HepG2 (cell line): Measurements from ENCODE around the gene TTC28. TPM values are rescaled to one million over a fixed set of nuclear protein-coding genes. Genes with fewer than 3 reads are reported as not detected.

Experiments
- ATAC-seq: fragments of 200-7000 bp; cut with Tn5 transposase; 3 replicates; pipeline ENCODE4 v1.9.1; 2020; ENCODE audit warnings: mild to moderate bottlenecking, moderate library complexity
- BruUV-seq: library from RNA; stranded (reverse); fragments of 400-500 nt; replicated peaks from 2 replicates; lab custom pipeline; 2021; lab: Mats Ljungman, UMichigan
- CTCF ChIA-PET: fragments of 300-600 bp; formaldehyde crosslinking; extraction: SDS; loops from one replicate; lab custom pipeline; 2021; ENCODE audit warnings: low total read pairs, inconsistent platforms, low intra/inter-chr PET ratio; lab: Yijun Ruan, JAX
- POLR2A ChIA-PET: fragments of 350-600 bp; sonication (Branson Sonifier 250); formaldehyde crosslinking; loops from one replicate; lab custom pipeline; 2020; ENCODE audit warnings: antibody characterized with exemption, inconsistent platforms; lab: Yijun Ruan, JAX
- DNase-seq: peaks from one replicate; pipeline ENCODE4 v3.0.0-alpha.2; 2015; ENCODE audit warnings: low spot score
- FAIRE-seq: peaks from 3 replicates; lab custom pipeline; 2011; peaks lifted over from hg19 to GRCh38; lab: Jason Lieb, UNC
- H2AFZ ChIP-seq: one replicate; pipeline ENCODE4 v1.6.1; 2011; ENCODE audit warnings: low read length, inconsistent platforms
- H3K27ac ChIP-seq: fragments of 300-600 bp; 3 replicates; pipeline ENCODE4 v1.8.0; 2011; ENCODE audit warnings: mixed run types, mild to moderate bottlenecking, mixed read lengths, low read length, inconsistent platforms; ENCODE audit not compliant: insufficient read depth; ENCODE audit errors: extremely low read length
- H3K27me3 ChIP-seq, 2 experiments: fragments of 200-600 bp in 1 of 2; 2 replicates in 1 of 2; 3 replicates in 1 of 2; pipeline versions ENCODE4 v1.6.0 to v1.8.0; 2011; ENCODE audit warnings: low read length in 2 of 2, mild to moderate bottlenecking in 2 of 2, moderate library complexity in 2 of 2, inconsistent platforms in 1 of 2; ENCODE audit not compliant: insufficient read depth in 2 of 2, control insufficient read depth in 1 of 2
- H3K36me3 ChIP-seq, 2 experiments: fragments of 200-600 bp in 1 of 2; replicated peaks in 1 of 2; 2 replicates in 1 of 2; 3 replicates in 1 of 2; pipeline versions ENCODE4 v1.5.1 to v1.8.0; 2011; ENCODE audit warnings: low read length in 2 of 2, inconsistent platforms in 1 of 2; ENCODE audit not compliant: insufficient read depth in 2 of 2, control insufficient read depth in 1 of 2
- H3K4me1 ChIP-seq: 2 replicates; pipeline ENCODE4 v1.5.1; 2012; ENCODE audit warnings: low read length, inconsistent platforms; ENCODE audit not compliant: insufficient read depth
- H3K4me2 ChIP-seq: 2 replicates; pipeline ENCODE4 v1.6.0; 2011; ENCODE audit warnings: low read depth, low read length, inconsistent platforms
- H3K4me3 ChIP-seq, 3 experiments: fragments of 200-600 bp in 1 of 3; sonication (generic), shearing (Covaris generic) in 1 of 3; replicated peaks in 1 of 3; 2 replicates each; pipeline ENCODE4 v1.5.1; 2011 to 2016; ENCODE audit warnings: low read length in 3 of 3, inconsistent platforms in 2 of 3, low read depth in 2 of 3, mild to moderate bottlenecking in 2 of 3, control low read depth in 1 of 3, mixed read lengths in 1 of 3; ENCODE audit not compliant: insufficient read depth in 1 of 3
- H3K79me2 ChIP-seq: one replicate; pipeline ENCODE4 v1.6.1; 2011; ENCODE audit warnings: low read length, inconsistent platforms; ENCODE audit not compliant: insufficient read depth
- H3K9ac ChIP-seq: 2 replicates; pipeline ENCODE4 v1.6.0; 2011; ENCODE audit warnings: mild to moderate bottlenecking, low read depth, low read length, inconsistent platforms; ENCODE audit not compliant: insufficient read depth
- H3K9me3 ChIP-seq: 2 replicates; pipeline ENCODE4 v1.5.1; 2012; ENCODE audit warnings: mild to moderate bottlenecking, low read length
- H4K20me1 ChIP-seq: 2 replicates; pipeline ENCODE4 v1.6.0; 2011; ENCODE audit warnings: inconsistent platforms, mild to moderate bottlenecking, low read length, moderate library complexity; ENCODE audit not compliant: insufficient read depth
- FOXM1 ChIP-seq: sonication (generic); formaldehyde crosslinking; IDR thresholded peaks from 2 replicates; pipeline ENCODE4 v1.5.0; 2020; ENCODE audit warnings: missing genetic modification reagents
- FOXP4 ChIP-seq: sonication (generic); formaldehyde crosslinking; IDR thresholded peaks from 2 replicates; pipeline ENCODE4 v1.4.0; 2020; ENCODE audit warnings: missing genetic modification reagents
- NFIC ChIP-seq: IDR thresholded peaks from 2 replicates; pipeline ENCODE4 v1.6.1; 2012; ENCODE audit warnings: mild to moderate bottlenecking, low read length, inconsistent platforms
- SAP130 ChIP-seq: IDR thresholded peaks from 2 replicates; pipeline ENCODE4 v1.6.1; 2016; ENCODE audit warnings: low read depth
- SNAI1 ChIP-seq: sonication (generic); formaldehyde crosslinking; IDR thresholded peaks from 2 replicates; pipeline ENCODE4 v1.5.0; 2020; ENCODE audit warnings: mild to moderate bottlenecking, missing genetic modification reagents, borderline replicate concordance
- TEAD2 ChIP-seq: sonication (generic); formaldehyde crosslinking; IDR thresholded peaks from 2 replicates; pipeline ENCODE4 v1.9.0; 2021; ENCODE audit warnings: missing genetic modification reagents
- ZBTB39 ChIP-seq: sonication (generic); formaldehyde crosslinking; IDR thresholded peaks from 2 replicates; pipeline ENCODE4 v1.5.0; 2020; ENCODE audit warnings: missing genetic modification reagents
- ZNF225 ChIP-seq: sonication (generic); formaldehyde crosslinking; IDR thresholded peaks from 2 replicates; pipeline ENCODE4 v1.4.0; 2020; ENCODE audit warnings: mild to moderate bottlenecking, missing genetic modification reagents
- ZNF503 ChIP-seq: sonication (generic); formaldehyde crosslinking; IDR thresholded peaks from 2 replicates; pipeline ENCODE4 v1.4.0; 2020; ENCODE audit warnings: missing genetic modification reagents
- ZNF512 ChIP-seq: sonication (generic); formaldehyde crosslinking; IDR thresholded peaks from 2 replicates; pipeline ENCODE4 v1.4.0; 2020; ENCODE audit warnings: mild to moderate bottlenecking, missing genetic modification reagents
- ZNF567 ChIP-seq: sonication (generic); formaldehyde crosslinking; IDR thresholded peaks from 2 replicates; pipeline ENCODE4 v1.8.1; 2023; ENCODE audit warnings: mild to moderate bottlenecking, missing genetic modification reagents, borderline replicate concordance
- ZNF672 ChIP-seq: sonication (generic); formaldehyde crosslinking; IDR thresholded peaks from 2 replicates; pipeline ENCODE4 v1.8.1; 2022; ENCODE audit warnings: missing genetic modification reagents
- ZNF770 ChIP-seq: sonication (generic); formaldehyde crosslinking; IDR thresholded peaks from 2 replicates; pipeline ENCODE4 v1.5.0; 2020; ENCODE audit warnings: mild to moderate bottlenecking, missing genetic modification reagents
- WGBS: methylation state at CpG from one replicate; pipeline ENCODE4 v1.1.6; 2017; ENCODE audit warnings: low lambda C conversion rate; 5-methylcytosine and 5-hydroxymethylcytosine counted together
- in situ Hi-C: cut with HindIII; loops from 2 replicates; pipeline ENCODE4 v1.10.0; 2017; ENCODE audit warnings: low pct_unique_long_range_greater_than_20kb; ENCODE audit not compliant: extremely low pct_ligation_motif_present
- intact Hi-C: fragments of 100-400 bp; cut with micrococcal nuclease; formaldehyde crosslinking; loops from one replicate; pipeline ENCODE4 v1.10.0; 2022; ENCODE audit not compliant: unreplicated experiment
- polyA plus RNA-seq, 8 experiments: library from polyadenylated mRNA; depleted of rRNA in 3 of 8; stranded (reverse) in 7 of 8; unstranded in 1 of 8; fragments of >200 nt; fragmentation: Illumina TruSeq in 4 of 8; extraction: Trizol in 4 of 8; gene quantifications; 2 replicates each; pipeline versions ENCODE4 v1.2.1 to v1.2.3, GENCODE V29; 2011 to 2016; ENCODE audit warnings: low read depth in 4 of 8, missing spikeins in 1 of 8, mixed read lengths in 1 of 8; ENCODE audit not compliant: insufficient read depth in 1 of 8
- total RNA-seq, 5 experiments: library from RNA; depleted of rRNA; stranded (reverse); fragments of >200 nt; fragmentation: Illumina TruSeq; extraction: Trizol; gene quantifications; 2 replicates each; pipeline ENCODE4 v1.2.3, GENCODE V29; 2016; ENCODE audit warnings: low read depth in 1 of 5

Gene TTC28
- total and polyA plus RNA-seq, 2 of the 13 experiments (the other 11 are each of a cell fraction or from before 2014, with no cell fraction given) = 4.2 to 13.1 TPM

GRCh38 chr22:28208036-28208435 is 471.6 kb downstream of the TTC28 start (continued):
- no peak for TF ChIP-seq ZNF512 (CRISPR knock-in tag)
- no peak for TF ChIP-seq TEAD2
- TF ChIP-seq ZNF672 (CRISPR knock-in tag) = no peak

- no peaks in the 10 kb centered on the region for H3K4me1 ChIP-seq
- H3K9me3 ChIP-seq = no peaks in the 10 kb centered on the region
- H3K27ac ChIP-seq = no peak overlapping the region
- H3K4me3 ChIP-seq = no peak overlapping the region
- ChIA-PET POLR2A (no interaction called here), CTCF (no interaction called here)
- no peak overlapping the region for H3K4me2 ChIP-seq
- intact Hi-C loops (no loop called here), in situ Hi-C loops (no loop called here)
- no TSS peak for BruUV-seq
- DNase-seq (no peak), FAIRE-seq (no peak), ATAC-seq (no peak)
- H3K79me2 ChIP-seq = no peaks in the 10 kb centered on the region
- no peaks in the 10 kb centered on the region for H3K36me3 ChIP-seq
- H3K27me3 ChIP-seq = no peaks in the 10 kb centered on the region
- 95% methylated on average over 6 of the region's 6 CpGs for WGBS
- H4K20me1 ChIP-seq = no peaks in the 10 kb centered on the region
- H2AFZ ChIP-seq = no peak overlapping the region
- no peak overlapping the region for H3K9ac ChIP-seq
- TF ChIP-seq ZNF770 (CRISPR knock-in tag) (no peak), FOXM1 (CRISPR knock-in tag) (no peak), SAP130 (CRISPR knock-in tag) (no peak), ZNF503 (CRISPR knock-in tag) (no peak), SNAI1 (no peak), NFIC (no peak), ZBTB39 (CRISPR knock-in tag) (no peak), ZNF567 (CRISPR knock-in tag) (no peak), ZNF225 (CRISPR knock-in tag) (no peak), FOXP4 (CRISPR knock-in tag) (no peak)
These were observed 472.2 kb downstream of the TTC28 start for GRCh38 chr22:28207281-28208030.
